ENCODE results near the gene RPH3AL.

Gene RPH3AL

GRCh38 chr17:194828-195602, 157.6 kb downstream of the RPH3AL start:
- DNase-seq: no peak

- no peak for DNase-seq
These were observed 158.5 kb downstream of the RPH3AL start for GRCh38 chr17:193841-194806.

- no peak for DNase-seq
These were observed 159.2 kb downstream of the RPH3AL start for GRCh38 chr17:193426-193810.

GRCh38 chr17:192666-193425, 159.8 kb downstream of the RPH3AL start:
- no peak for DNase-seq

GRCh38 chr17:189444-189843, 163.2 kb downstream of the RPH3AL start:
- DNase-seq: no peak

- DNase-seq: no peak
These were observed 165.5 kb downstream of the RPH3AL start for GRCh38 chr17:187130-187529.

GRCh38 chr17:185445-186138, 167.0 kb downstream of the RPH3AL start:
- DNase-seq: no peak

GRCh38 chr17:183021-183420, 169.6 kb downstream of the RPH3AL start:
- DNase-seq: no peak

GRCh38 chr17:182050-182751, 170.4 kb downstream of the RPH3AL start:
- DNase-seq: no peak

GRCh38 chr17:181245-182049, 171.2 kb downstream of the RPH3AL start, which contains the start of gene DOC2B:
Gene DOC2B, minus strand, starts transcription at chr17:181650. Its CDS starts 171 bp downstream, at chr17:181479.
- DNase-seq: no peak

- DNase-seq: no peak
These were observed 172.0 kb downstream of the RPH3AL start for GRCh38 chr17:180381-181244.

GRCh38 chr17:179781-180380, 172.7 kb downstream of the RPH3AL start:
- no peak for DNase-seq

GRCh38 chr17:179066-179432, 173.6 kb downstream of the RPH3AL start:
- no peak for DNase-seq

- DNase-seq: no peak
These were observed 174.1 kb downstream of the RPH3AL start for GRCh38 chr17:178292-179065.

- DNase-seq: no peak
These were observed 174.8 kb downstream of the RPH3AL start for GRCh38 chr17:177762-178161.

- no peak for DNase-seq
These were observed 175.5 kb downstream of the RPH3AL start for GRCh38 chr17:177155-177554.

GRCh38 chr17:173166-173911, 179.3 kb downstream of the RPH3AL start:
- DNase-seq: no peak

GRCh38 chr17:172401-172800, 180.2 kb downstream of the RPH3AL start:
- DNase-seq: no peak

All from activated CD4-positive, alpha-beta T cell treated with anti-CD3 and anti-CD28 coated beads for 1 hour (primary cell).